ENCODE results near the gene COA1.

DNA sequence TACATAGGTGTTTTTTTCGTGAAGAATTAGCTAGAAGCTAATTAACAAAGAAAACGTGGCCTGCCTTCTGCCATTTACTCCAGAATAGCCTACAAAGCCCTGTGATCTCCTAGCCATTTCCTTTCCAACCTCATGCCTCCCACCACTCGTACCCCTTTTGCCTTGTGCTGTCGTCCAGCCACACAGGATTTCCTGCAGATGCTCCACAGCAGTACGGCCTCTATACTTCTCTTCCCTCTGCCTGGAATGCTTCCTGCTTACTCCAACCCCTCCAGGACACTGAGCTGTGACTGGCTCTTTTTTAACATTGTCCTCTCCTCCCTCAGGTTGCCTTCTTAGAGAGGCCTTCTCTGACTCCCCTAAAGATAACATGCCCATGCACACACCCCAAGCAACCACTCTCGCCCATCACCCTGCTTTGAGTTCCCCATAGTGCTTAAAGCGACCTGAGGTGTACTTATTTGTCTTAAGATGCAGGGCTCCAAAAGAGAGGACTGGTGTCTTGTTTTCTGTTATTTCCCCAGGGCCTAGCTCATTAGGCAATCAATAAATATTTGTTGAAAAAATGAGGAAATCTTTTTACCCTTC, 113.7 kb downstream of the COA1 start:
- TF ChIP-seq, protein P1, sequence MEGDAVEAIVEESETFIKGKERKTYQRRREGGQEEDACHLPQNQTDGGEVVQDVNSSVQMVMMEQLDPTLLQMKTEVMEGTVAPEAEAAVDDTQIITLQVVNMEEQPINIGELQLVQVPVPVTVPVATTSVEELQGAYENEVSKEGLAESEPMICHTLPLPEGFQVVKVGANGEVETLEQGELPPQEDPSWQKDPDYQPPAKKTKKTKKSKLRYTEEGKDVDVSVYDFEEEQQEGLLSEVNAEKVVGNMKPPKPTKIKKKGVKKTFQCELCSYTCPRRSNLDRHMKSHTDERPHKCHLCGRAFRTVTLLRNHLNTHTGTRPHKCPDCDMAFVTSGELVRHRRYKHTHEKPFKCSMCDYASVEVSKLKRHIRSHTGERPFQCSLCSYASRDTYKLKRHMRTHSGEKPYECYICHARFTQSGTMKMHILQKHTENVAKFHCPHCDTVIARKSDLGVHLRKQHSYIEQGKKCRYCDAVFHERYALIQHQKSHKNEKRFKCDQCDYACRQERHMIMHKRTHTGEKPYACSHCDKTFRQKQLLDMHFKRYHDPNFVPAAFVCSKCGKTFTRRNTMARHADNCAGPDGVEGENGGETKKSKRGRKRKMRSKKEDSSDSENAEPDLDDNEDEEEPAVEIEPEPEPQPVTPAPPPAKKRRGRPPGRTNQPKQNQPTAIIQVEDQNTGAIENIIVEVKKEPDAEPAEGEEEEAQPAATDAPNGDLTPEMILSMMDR (IDR thresholded peaks at IDR 0.05), result no peak
- TF ChIP-seq POLR2A (IDR thresholded peaks at IDR 0.05; ENCODE audit: low read depth), result no peak
- TF ChIP-seq EP300 (IDR thresholded peaks at IDR 0.05), result no peak

Measured in esophagus muscularis mucosa (tissue), 4 donors.